Left ventricle myocardium inferior (tissue), 1 donor: ENCODE results near the gene GPC6. TPM values are rescaled to one million over a fixed set of nuclear protein-coding genes. Genes with fewer than 3 reads are reported as not detected.

Experiments used
- DNase-seq: peaks from one replicate; pipeline ENCODE4 v3.0.0-alpha.2; 2020
- H3K27ac ChIP-seq: fragments of 200-600 bp; replicated peaks from 2 replicates; pipeline ENCODE4 v1.8.0; 2021
- H3K27me3 ChIP-seq: fragments of 200-600 bp; 2 replicates; pipeline ENCODE4 v1.8.0; 2021; ENCODE audit warnings: low read depth
- H3K36me3 ChIP-seq: fragments of 200-600 bp; 2 replicates; pipeline ENCODE4 v1.8.0; 2021
- H3K4me1 ChIP-seq: fragments of 200-600 bp; 2 replicates; pipeline ENCODE4 v1.8.0; 2021
- H3K4me3 ChIP-seq: fragments of 200-600 bp; 2 replicates; pipeline ENCODE4 v1.8.0; 2021; ENCODE audit warnings: mild to moderate bottlenecking, moderate library complexity
- H3K9me3 ChIP-seq: fragments of 200-600 bp; replicated peaks from 2 replicates; pipeline ENCODE4 v1.8.0; 2021
- intact Hi-C: fragments of 100-400 bp; cut with micrococcal nuclease; formaldehyde crosslinking; loops from one replicate; pipeline ENCODE4 v1.11.0; 2022
- total RNA-seq: library from RNA; stranded (reverse); fragmentation: NEBNext Ultra II Directional; extraction: Animal tissue kit (Norgen Biotek cat#: 25700); gene quantifications from one replicate; pipeline ENCODE4 v1.2.1, GENCODE V29; 2021
- TF ChIP-seq, protein P1 (sequence below): fragments of 200-600 bp; IDR thresholded peaks from 2 replicates; pipeline ENCODE4 v1.8.0; 2021; ENCODE audit warnings: antibody characterized with exemption, mild to moderate bottlenecking, borderline replicate concordance
- donor health status: DM: no; HTN: yes; CAD: no; lungs with severe emphysema.

The GPC6 gene
- total RNA-seq, 1 donor from 2014 or later, result 1.8 TPM

DNA sequence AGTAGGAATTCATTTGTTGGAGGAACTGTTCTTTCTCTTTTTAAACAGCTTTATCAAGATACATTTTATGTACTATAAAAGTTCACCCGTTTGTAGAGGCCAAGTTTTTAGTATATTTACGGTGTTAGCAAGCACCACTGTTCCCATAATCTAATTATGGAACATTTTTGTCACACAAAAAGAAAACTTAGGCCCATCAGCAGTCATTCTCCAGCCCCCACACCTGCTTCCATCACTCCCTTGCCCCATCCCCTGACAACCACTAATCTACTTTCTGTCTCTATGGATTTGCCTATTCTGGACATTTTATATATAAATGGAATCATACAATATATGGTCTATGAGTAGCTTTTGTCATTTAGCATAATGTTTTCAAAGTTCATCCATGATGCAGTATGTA, 787.9 kb downstream of the GPC6 start:
- no peaks in the 10 kb centered on the region for H3K27me3 ChIP-seq
- intact Hi-C loops, result no loop called here

DNA sequence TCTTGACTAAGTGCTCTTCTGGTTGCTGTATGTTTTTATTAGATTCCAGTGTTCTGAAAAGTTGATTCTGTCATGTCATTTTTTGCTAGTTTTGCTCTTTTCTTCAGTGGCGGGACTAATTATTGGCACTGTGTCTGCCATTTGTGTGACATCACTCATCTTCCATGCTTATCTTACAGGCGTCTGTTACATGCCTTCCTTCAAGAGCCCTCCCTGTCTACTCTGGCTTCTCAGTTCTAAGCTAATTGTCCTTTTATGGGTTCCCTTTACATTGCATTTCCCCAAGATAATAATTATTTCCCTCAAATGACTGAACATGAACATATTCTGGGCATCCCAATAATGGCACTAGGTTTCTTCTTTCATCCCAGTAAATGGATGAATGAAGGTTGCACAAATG, 793.8 kb downstream of the GPC6 start:
- Histone ChIP-seq H3K4me3 (no peak overlapping the region), H3K27me3 (no peaks in the 10 kb centered on the region), H3K4me1 (no peaks in the 10 kb centered on the region), H3K9me3 (no peaks in the 10 kb centered on the region), H3K27ac (no peak overlapping the region), H3K36me3 (no peaks in the 10 kb centered on the region)
- intact Hi-C loops, result no loop called here
- no peak for DNase-seq
- TF ChIP-seq, protein P1, sequence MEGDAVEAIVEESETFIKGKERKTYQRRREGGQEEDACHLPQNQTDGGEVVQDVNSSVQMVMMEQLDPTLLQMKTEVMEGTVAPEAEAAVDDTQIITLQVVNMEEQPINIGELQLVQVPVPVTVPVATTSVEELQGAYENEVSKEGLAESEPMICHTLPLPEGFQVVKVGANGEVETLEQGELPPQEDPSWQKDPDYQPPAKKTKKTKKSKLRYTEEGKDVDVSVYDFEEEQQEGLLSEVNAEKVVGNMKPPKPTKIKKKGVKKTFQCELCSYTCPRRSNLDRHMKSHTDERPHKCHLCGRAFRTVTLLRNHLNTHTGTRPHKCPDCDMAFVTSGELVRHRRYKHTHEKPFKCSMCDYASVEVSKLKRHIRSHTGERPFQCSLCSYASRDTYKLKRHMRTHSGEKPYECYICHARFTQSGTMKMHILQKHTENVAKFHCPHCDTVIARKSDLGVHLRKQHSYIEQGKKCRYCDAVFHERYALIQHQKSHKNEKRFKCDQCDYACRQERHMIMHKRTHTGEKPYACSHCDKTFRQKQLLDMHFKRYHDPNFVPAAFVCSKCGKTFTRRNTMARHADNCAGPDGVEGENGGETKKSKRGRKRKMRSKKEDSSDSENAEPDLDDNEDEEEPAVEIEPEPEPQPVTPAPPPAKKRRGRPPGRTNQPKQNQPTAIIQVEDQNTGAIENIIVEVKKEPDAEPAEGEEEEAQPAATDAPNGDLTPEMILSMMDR, result no peak

More for the DNA sequence above, 787.9 kb downstream of the GPC6 start:
- no peak for DNase-seq
- no peak overlapping the region for H3K4me3 ChIP-seq
- H3K4me1 ChIP-seq, result no peaks in the 10 kb centered on the region
- H3K36me3 ChIP-seq, result no peaks in the 10 kb centered on the region
- no peak overlapping the region for H3K27ac ChIP-seq
- TF ChIP-seq, protein P1, result no peak
- no peaks in the 10 kb centered on the region for H3K9me3 ChIP-seq

DNA sequence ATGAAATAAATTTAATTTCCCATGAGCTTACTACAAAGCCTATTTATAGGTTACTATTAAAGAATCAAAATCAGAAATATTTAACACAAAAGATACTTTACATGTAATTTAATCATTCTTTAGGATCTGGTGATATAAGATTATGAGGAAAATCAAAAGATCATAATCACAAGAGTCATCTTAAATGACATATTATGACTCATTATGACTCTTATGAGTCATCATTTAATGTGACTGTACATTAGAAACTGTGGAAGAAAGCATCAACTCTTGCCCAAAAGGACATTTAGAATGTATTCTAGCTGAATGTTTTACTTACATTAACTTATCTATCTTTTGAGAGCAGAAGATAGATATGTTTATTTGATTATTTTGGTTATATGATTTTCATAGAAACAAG, 794.2 kb downstream of the GPC6 start:
- TF ChIP-seq, protein P1, result no peak
- intact Hi-C loops, result no loop called here

DNA sequence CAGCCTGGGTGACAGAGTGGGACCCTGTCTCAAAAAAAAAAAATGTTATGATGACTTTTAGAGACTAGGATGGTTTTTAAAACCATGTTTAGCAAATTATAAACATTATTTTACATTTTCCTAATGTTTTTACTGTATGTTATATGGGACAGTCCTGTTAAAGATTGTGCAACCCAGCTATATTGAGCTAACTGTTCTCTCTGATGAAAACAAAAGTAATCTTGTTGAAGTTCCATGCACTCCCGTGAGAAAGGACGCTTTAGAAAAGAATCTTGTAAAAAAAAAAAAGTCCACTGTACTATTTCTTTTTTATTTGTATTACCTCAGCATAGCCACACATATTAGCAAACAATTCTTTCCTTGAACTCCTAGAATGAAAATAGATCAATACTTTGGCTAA, 801.6 kb downstream of the GPC6 start:
- H3K36me3 ChIP-seq, result no peaks in the 10 kb centered on the region
- TF ChIP-seq, protein P1, result no peak
- H3K27ac ChIP-seq, result no peak overlapping the region
- H3K9me3 ChIP-seq, result no peaks in the 10 kb centered on the region
- H3K4me3 ChIP-seq, result no peak overlapping the region
- peaks cover 22% of the 10 kb centered on the region for H3K4me1 ChIP-seq
- H3K27me3 ChIP-seq, result no peaks in the 10 kb centered on the region
- intact Hi-C loops, result no loop called here
- DNase-seq, result no peak

More for the DNA sequence above, 794.2 kb downstream of the GPC6 start:
- Histone ChIP-seq H3K4me3 (no peak overlapping the region), H3K36me3 (no peaks in the 10 kb centered on the region), H3K9me3 (no peaks in the 10 kb centered on the region), H3K27ac (no peak overlapping the region), H3K4me1 (no peaks in the 10 kb centered on the region), H3K27me3 (no peaks in the 10 kb centered on the region)
- DNase-seq, result no peak

DNA sequence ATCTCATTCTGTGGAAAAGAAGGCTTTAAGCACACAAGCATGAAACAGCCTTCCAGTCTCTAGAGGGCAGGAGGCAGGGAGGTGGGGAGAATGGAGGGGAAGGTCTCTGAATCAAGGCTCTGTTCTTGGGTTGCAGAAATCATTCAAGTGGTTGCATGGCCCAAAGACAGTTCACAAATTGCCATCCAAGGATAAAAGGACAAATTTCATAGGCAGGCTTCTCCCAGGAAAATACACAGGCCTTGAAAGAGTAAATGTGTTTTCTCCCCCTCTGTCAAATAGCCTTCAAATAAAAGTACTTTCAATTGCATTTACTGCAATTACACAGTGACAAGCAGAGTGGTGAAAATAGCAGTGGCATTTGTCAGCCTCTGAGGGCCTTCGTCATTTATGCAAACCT, 802.0 kb downstream of the GPC6 start:
- H3K4me1 ChIP-seq, result peaks cover 22% of the 10 kb centered on the region
- no peak overlapping the region for H3K4me3 ChIP-seq
- no peak overlapping the region for H3K27ac ChIP-seq
- no peaks in the 10 kb centered on the region for H3K27me3 ChIP-seq
- TF ChIP-seq, protein P1, result no peak
- H3K9me3 ChIP-seq, result no peaks in the 10 kb centered on the region
- DNase-seq, result no peak
- intact Hi-C loops, result no loop called here
- no peaks in the 10 kb centered on the region for H3K36me3 ChIP-seq
